HG02763 (cell line): ENCODE results near the gene CLDND1.

Experiments
- ATAC-seq: cut with Tn5 transposase; IDR thresholded peaks from one replicate; pipeline ENCODE4 v1.9.1; 2021; ENCODE audit warnings: mild to moderate bottlenecking, moderate library complexity; ENCODE audit not compliant: unreplicated experiment

Gene CLDND1

GRCh38 chr3:98521897-98522543 lies 682 bp downstream of the CLDND1 start:
- ATAC-seq: peak; percentile 35

DNA sequence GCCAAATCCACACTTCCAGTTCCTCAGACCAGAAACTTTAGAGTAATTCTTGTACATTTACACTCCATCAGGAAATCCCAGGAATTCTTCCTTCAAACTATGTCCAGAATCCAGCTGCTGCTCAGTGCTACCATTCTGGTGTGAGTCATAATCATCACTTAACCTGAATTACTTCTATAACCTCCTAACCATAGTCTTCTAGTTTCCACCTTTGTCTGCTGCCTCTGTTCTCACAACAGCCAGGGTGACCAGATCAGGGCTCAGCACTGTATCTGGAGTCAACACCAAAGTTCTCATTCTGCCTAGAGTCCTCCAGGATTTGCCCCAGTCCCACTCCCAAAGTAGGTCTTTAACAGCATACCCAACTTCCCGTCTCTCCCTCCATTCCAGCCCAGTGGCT lies 3.4 kb downstream of the CLDND1 start:
- ATAC-seq: no peak

GRCh38 chr3:98518816-98519215 lies 3.9 kb downstream of the CLDND1 start:
- no peak for ATAC-seq

GRCh38 chr3:98514948-98515347 lies 7.8 kb downstream of the CLDND1 start:
- no peak for ATAC-seq

DNA sequence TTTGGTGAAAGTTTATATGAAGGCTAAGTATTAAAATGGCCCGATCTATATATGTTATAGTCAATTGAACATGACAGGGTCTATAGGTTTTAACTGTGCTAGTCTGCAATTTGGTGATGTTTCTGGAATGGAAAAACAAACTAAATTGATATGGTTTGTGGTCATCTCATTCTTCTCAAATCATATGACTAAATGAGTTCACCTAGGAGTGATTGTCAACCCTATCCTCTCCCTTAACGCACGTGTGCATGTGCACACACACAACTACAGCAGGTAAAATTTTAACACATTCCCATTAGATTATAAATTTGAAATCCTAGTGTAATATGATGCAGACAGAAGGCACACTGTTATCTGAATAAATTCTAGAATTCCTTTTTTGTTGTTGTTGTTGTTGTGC lies 9.0 kb downstream of the CLDND1 start:
- ATAC-seq: no peak

DNA sequence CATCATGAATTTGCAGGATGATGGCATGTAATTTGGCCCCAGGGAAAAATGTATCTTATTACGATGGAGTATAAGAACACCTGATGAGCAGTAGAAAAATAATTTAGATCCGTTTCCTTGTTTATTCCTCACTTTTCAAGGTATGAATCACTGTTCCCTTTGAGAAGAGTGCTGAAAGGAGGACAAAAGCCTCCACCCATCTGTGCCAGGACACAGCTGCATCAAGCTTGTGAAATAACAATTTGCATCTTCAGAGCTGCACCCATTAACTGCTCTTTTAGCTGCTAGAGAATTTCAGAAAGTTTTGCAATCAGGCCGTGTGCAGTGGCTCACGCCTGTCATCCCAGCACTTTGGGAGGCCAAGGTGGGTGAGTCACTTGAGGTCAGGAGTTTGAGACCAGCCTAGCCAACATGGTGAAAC lies 9.6 kb downstream of the CLDND1 start:
- ATAC-seq: no peak

DNA sequence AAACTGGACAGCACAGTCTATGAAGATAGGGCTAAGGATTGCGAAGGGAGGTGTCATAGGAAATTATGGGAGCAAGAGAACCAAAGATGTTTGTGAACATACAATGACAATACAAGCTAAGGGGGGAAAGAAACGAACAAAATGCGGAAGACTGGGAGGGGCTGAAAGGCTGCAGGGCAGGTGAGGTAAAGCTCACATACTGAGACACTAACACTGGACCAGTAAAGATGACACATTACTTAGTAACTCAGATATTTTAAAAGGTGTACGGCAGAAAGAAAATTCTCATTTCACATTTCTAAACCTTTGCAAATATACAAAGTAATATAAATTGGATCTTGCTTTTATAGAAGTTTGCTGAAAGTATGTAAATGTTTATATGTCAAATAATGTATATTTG lies 10.1 kb downstream of the CLDND1 start:
- no peak for ATAC-seq

DNA sequence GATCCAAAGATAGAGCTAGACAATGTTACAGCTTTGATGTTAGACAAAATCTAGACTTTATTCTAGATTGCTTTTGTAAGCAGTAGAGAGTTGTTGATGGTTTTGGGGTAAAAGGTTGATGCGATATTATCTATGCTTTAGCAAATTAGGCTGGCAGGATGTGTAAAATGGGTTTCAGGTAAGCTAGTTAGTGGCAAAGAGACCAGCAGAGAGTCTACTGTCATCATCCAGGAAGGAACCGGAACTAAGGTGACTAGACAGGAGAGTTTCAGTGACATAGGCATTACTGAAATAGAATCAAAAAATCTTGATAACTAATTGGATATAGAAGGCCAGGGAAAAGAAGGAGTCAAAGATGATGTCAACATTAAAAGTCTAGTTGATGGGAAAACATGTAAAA lies 14.1 kb downstream of the CLDND1 start:
- no peak for ATAC-seq

GRCh38 chr3:98504539-98504938 lies 18.2 kb downstream of the CLDND1 start:
- ATAC-seq: no peak

DNA sequence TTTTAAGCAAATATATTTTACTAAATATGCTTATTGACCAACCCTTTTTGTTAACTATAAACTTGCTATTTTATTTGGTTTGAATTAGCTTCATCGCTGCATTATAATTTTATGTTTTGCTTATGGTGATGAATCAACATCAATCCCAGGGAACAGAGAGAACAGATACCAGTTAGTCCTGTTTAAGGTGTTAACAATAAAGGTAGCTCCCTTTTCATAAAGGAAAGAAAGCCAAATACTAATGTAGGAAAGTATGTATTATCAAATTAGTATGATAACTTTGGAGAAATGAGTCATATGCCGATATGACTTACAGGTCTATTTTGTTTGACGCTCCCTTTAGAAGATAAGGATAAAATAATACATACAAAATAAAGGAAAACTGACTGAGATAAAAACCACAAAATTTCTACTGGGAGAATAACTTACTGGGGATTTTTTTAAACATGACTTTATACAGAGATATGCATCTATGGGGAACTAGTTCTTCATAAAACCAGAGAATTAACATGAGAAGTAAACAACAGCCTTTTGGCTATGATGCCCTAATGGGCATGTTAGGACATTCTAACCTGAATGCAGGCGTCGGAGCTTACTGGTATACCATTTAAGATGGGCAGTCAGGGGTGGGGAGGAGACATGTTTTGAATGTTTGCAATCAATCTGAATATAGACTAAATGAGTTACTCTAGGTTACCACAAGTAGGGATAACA lies 20.7 kb downstream of the CLDND1 start:
- no peak for ATAC-seq

- no peak for ATAC-seq
Measured at GRCh38 chr3:98501270-98501669, 21.4 kb downstream of the CLDND1 start.

DNA sequence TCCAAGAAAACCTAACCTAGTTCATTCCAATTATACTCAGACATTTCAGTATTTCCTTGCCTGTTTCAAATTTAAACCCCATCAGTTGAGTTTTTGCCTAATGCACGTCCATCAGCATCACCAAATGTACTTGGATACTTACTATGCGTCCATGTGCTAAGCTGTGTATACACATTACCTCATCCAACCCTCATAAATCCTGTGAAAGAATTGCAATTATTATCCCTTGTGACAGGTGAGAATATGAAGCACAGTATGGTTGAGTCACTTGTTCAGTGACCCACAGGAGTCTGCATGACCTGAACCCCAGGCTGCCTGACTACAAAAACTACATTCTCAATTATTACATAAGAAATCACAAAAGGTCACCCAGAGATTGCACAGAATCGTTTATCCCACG lies 22.7 kb downstream of the CLDND1 start:
- ATAC-seq: no peak

DNA sequence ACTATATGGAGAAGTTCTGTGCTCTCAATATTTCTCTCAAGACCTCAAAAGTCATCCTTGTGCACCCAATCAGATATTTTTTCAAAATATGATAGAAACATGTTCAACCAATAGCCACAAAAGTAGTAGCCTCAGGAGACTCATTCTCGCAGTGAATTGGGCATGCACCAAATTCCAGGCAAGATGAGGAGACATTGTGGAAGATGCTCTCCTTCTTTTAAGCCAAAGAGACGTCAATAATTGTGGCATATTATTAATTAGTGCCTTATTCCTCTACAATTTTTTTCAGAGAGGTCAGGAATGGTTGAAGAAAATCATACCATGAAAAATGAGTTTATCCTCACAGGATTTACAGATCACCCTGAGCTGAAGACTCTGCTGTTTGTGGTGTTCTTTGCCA lies 25.3 kb downstream of the CLDND1 start, which contains the start of gene OR5K2:
OR5K2 (plus strand) TSS at position 301 of the 400 bp plus-strand sequence; CDS start at position 301, 0 bp downstream.
- ATAC-seq: no peak

DNA sequence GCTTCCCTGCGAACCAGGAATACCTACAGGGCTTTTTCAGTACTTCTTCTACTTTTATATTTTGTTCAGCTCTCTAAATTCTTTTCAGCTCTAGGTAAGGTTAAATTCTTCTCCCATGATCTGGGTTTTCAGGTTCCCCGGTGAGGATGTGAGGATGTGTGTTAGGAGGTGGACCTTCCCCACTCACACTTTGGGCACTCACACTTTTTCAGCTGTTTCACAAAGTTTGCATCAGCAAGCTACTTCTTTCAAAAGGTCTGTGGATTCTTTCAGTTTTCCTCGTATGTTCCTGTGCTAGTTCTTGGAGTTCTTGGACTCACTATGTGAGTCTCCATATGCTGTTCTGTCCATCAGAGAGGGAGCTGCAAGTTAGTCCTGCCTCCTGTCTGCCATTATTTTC lies 39.1 kb downstream of the CLDND1 start:
- ATAC-seq: no peak

DNA sequence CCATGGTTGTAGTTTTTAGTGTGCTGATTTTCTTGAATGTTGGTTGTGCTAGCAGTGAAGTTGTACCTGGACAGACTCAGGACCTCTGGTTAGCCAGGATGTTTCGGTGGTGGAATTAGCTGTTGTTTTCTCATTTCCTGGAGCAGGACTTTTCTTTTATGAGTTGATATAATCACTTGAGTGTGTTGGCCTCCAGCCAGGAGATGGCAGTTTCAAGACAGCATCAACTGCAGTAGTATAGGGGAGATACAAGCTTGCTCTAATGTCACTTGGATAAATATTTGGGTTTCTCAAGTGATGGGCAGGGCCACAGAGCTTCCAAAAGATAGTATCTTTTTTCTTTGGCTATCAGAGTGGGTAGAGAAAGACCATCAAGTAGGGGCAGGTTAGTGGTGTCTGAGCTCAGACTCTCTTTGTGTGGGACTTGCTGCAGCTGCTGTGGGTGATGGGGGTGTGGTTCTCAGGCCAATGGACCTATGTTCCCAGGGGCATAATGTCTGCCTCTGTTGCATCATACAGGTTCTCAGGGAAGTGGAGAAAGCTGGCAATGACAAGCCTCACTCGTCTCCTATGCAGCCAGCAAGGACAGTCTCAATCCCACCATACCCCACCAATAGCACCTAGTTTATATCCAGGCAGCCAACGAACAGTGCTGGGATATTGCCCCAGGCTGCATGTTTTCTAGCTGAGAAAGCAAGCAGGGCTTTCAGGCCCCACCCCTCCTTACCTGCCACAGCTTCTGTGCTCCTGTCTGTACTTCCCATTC lies 39.8 kb downstream of the CLDND1 start:
- no peak for ATAC-seq
